Gastroesophageal sphincter (tissue), 4 donors: ENCODE measurements around the gene KRT40. TPM values are rescaled to one million over a fixed set of nuclear protein-coding genes. Genes with fewer than 3 reads are reported as not detected.

Experiments used
- ATAC-seq: fragments of 150-250 bp; one replicate; pipeline ENCODE4 v1.9.1; 2016; ENCODE audit warnings: mild to moderate bottlenecking, moderate library complexity
- H3K27ac ChIP-seq, 4 donors: fragments of 200-600 bp; sonication (generic) in 3 of 4; 1 replicate in 3 of 4; 2 replicates in 1 of 4; pipeline ENCODE4 v1.5.1; 2016 to 2019
- H3K27me3 ChIP-seq: fragments of 200-600 bp; sonication (generic); one replicate; pipeline ENCODE4 v1.5.1; 2019
- H3K36me3 ChIP-seq, 2 donors: fragments of 200-600 bp; sonication (generic); one replicate each; pipeline ENCODE4 v1.5.1; 2019; ENCODE audit warnings: control low read depth in 1 of 2
- H3K4me1 ChIP-seq, 3 donors: fragments of 200-600 bp; sonication (generic); 1 replicate in 2 of 3; 2 replicates in 1 of 3; pipeline ENCODE4 v1.5.1; 2016 to 2019; ENCODE audit warnings: control low read depth in 2 of 3
- H3K4me3 ChIP-seq, 2 donors: fragments of 200-600 bp; sonication (generic); one replicate each; pipeline ENCODE4 v1.5.1; 2019; ENCODE audit warnings: mild to moderate bottlenecking in 1 of 2, moderate library complexity in 1 of 2
- H3K9me3 ChIP-seq, 3 donors: fragments of 200-600 bp; sonication (generic); one replicate each; pipeline ENCODE4 v1.5.1; 2017 to 2019; ENCODE audit warnings: control low read depth in 2 of 3
- CTCF ChIP-seq, 4 experiments: fragments of 200-600 bp in 2 of 4; fragments of 450-650 bp in 2 of 4; sonication (generic) in 1 of 4; IDR thresholded peaks; one replicate each; pipeline ENCODE4 v1.5.1; 2017 to 2019; ENCODE audit warnings: antibody characterized with exemption in 4 of 4, mild to moderate bottlenecking in 2 of 4, moderate library complexity in 2 of 4
- EP300 ChIP-seq: sonication (generic); formaldehyde crosslinking; IDR thresholded peaks from one replicate; pipeline ENCODE4 v1.6.1; 2017; ENCODE audit warnings: antibody characterized with exemption, mild to moderate bottlenecking
- POLR2A ChIP-seq, 2 donors: fragments of 450-650 bp; IDR thresholded peaks; one replicate each; pipeline ENCODE4 v1.6.1; 2017; ENCODE audit warnings: antibody characterized with exemption in 2 of 2, mild to moderate bottlenecking in 2 of 2, moderate library complexity in 1 of 2
- POLR2AphosphoS5 ChIP-seq: sonication (generic); formaldehyde crosslinking; IDR thresholded peaks from one replicate; pipeline ENCODE4 v1.6.1; 2017; ENCODE audit warnings: antibody characterized with exemption
- WGBS, 2 donors: methylation state at CpG; one replicate each; pipeline ENCODE4 v1.1.5; 2018; ENCODE audit warnings: low coverage in 1 of 2; 5-methylcytosine and 5-hydroxymethylcytosine counted together
- total RNA-seq, 4 donors: library from RNA; depleted of rRNA; stranded (reverse); fragments of >200 nt; gene quantifications; one replicate each; pipeline ENCODE4 v1.1.0, GENCODE V29; 2016

The KRT40 gene
- total RNA-seq, 4 donors from 2014 or later, result not detected

DNA sequence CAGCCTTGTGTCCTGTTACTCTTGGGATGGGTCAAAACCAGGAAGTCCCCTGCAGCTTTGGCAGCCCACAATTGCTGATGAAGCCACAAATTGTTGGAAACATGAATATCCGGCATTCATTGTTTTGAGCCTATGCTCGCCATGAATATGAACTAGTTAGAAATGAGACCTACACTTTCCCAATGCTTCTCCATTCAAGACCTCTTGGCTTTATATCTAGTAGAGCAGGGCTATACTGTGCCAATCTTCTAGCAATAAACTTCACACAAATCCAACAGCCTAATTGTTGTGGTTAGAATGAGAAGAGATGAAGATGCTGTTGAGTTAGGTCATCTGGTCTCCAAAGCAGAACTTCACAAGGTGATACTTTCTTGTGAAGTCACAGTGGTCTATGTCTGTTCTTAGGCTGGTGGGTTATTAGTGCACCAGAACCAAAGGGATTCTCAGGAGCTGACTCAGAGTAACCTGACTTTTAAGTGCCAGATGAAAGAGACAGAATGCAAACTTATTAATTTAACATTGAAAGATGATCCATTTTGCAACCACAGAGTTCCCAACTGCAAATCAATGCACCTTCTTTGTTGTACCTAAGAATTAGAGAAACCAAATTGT is 33.0 kb downstream of the KRT40 start:
- WGBS, 2 donors, result 100% methylated on average over 1 to 2 of the region's 2 CpGs
- no peak overlapping the region for H3K4me3 ChIP-seq
- ATAC-seq, result no peak
- TF ChIP-seq EP300 (no peak), CTCF (IDR thresholded peaks at IDR 0.05) (no peak), POLR2AphosphoS5 (no peak), POLR2A (IDR thresholded peaks at IDR 0.05) (no peak)
- no peaks in the 10 kb centered on the region for H3K9me3 ChIP-seq
- no peak overlapping the region for H3K27ac ChIP-seq
- H3K36me3 ChIP-seq, result no peaks in the 10 kb centered on the region
- no peaks in the 10 kb centered on the region for H3K4me1 ChIP-seq
- peaks cover 35% of the 10 kb centered on the region for H3K27me3 ChIP-seq

GRCh38 chr17:40950176-40950575 is 34.0 kb downstream of the KRT40 start:
- ATAC-seq, result no peak
- WGBS, 2 donors, result 74 to 89% methylated on average over 6 to 7 of the region's 7 CpGs
- TF ChIP-seq POLR2AphosphoS5 (no peak), POLR2A (IDR thresholded peaks at IDR 0.05) (no peak), EP300 (no peak), CTCF (IDR thresholded peaks at IDR 0.05) (no peak)
- Histone ChIP-seq H3K27me3 (peaks cover 32% of the 10 kb centered on the region), H3K9me3 (no peaks in the 10 kb centered on the region), H3K27ac (no peak overlapping the region), H3K36me3 (no peaks in the 10 kb centered on the region), H3K4me3 (no peak overlapping the region), H3K4me1 (no peaks in the 10 kb centered on the region)

DNA sequence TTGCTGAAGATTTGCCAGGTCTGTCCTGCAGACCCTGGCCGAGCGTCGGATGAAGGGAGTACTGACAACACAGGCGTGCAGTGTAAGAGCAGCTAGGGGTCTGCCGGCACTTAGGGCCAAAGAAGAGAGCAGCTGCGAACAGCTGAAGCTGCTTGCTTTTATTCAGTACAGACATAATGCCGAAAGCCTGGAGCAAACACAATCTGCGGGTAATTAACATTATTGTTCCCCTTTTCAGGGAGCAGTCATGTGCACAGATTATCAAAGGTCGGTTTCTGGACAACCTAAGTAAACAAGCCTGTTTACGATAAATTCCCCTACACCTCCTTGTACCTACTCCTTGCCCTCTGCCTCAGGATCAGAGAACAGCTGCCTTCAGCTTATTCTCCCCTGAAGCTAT is 34.7 kb downstream of the KRT40 start:
- 26 to 48% methylated on average over 3 to 8 of the region's 10 CpGs for WGBS, 2 donors
- Histone ChIP-seq H3K4me1 (no peaks in the 10 kb centered on the region), H3K27ac (no peak overlapping the region), H3K36me3 (no peaks in the 10 kb centered on the region), H3K4me3 (no peak overlapping the region), H3K27me3 (peaks cover 35% of the 10 kb centered on the region), H3K9me3 (no peaks in the 10 kb centered on the region)
- TF ChIP-seq CTCF (IDR thresholded peaks at IDR 0.05) (no peak), POLR2AphosphoS5 (no peak), EP300 (no peak)
- no peak for ATAC-seq

GRCh38 chr17:40947929-40948328 is 36.2 kb downstream of the KRT40 start:
- no peak for ATAC-seq
- WGBS, 2 donors, result 61 to 69% methylated on average over 2 of the region's 2 CpGs

More at GRCh38 chr17:40947929-40948328, 36.2 kb downstream of the KRT40 start:
- no peaks in the 10 kb centered on the region for H3K36me3 ChIP-seq
- H3K27ac ChIP-seq, result no peak overlapping the region
- H3K4me3 ChIP-seq, result no peak overlapping the region
- H3K27me3 ChIP-seq, result peaks cover 35% of the 10 kb centered on the region
- TF ChIP-seq POLR2A (IDR thresholded peaks at IDR 0.05) (no peak), EP300 (no peak), POLR2AphosphoS5 (no peak), CTCF (IDR thresholded peaks at IDR 0.05) (no peak)
- H3K9me3 ChIP-seq, result no peaks in the 10 kb centered on the region
- H3K4me1 ChIP-seq, result no peaks in the 10 kb centered on the region
